K562 (cell line): ENCODE results near the gene ADAM8. TPM values are rescaled to one million over a fixed set of nuclear protein-coding genes. Genes with fewer than 3 reads are reported as not detected.
"Not testable (repeated sequence)": the region's sequence is repeated elsewhere in the genome, so short reads cannot be mapped to it uniquely, and the experiment has no call there.

Experiments used
- ATAC-seq: fragments of 200-7000 bp; cut with Tn5 transposase; 3 replicates; pipeline ENCODE4 v1.9.1; 2020; ENCODE audit warnings: moderate library complexity
- BruUV-seq: library from RNA; stranded (reverse); fragments of 400-500 nt; replicated peaks from 2 replicates; lab custom pipeline; 2021; lab: Mats Ljungman, UMichigan
- CTCF ChIA-PET: fragments of 300-600 bp; formaldehyde crosslinking; extraction: SDS; loops from one replicate; lab custom pipeline; 2021; ENCODE audit warnings: low intra/inter-chr PET ratio; lab: Yijun Ruan, JAX
- POLR2A ChIA-PET: fragments of 300-600, 350-650 bp; sonication (Branson Sonifier 250); formaldehyde crosslinking; extraction: SDS; loops from one replicate; lab custom pipeline; 2021; ENCODE audit warnings: antibody characterized with exemption, inconsistent platforms; lab: Yijun Ruan, JAX
- DNase-seq, 4 experiments: peaks; one replicate each; pipeline versions ENCODE4 v3.0.0 to v3.0.0-alpha.2; 2011 to 2018; ENCODE audit warnings: low spot score in 3 of 4, mixed read lengths in 3 of 4; ENCODE audit errors: extremely low read depth in 1 of 4
- FAIRE-seq: peaks from 2 replicates; lab custom pipeline; 2011; peaks lifted over from hg19 to GRCh38; lab: Jason Lieb, UNC
- H2AFZ ChIP-seq: 2 replicates; pipeline ENCODE4 v1.6.0; 2011; ENCODE audit warnings: low read depth, low read length, control low read depth, inconsistent platforms
- H3K27ac ChIP-seq: fragments of 200-600 bp; 3 replicates; pipeline ENCODE4 v1.8.0; 2011; ENCODE audit warnings: low read depth, mild to moderate bottlenecking, control low read depth, inconsistent platforms, low read length, moderate library complexity, mixed read lengths; ENCODE audit errors: extremely low read depth
- H3K27me3 ChIP-seq, 2 experiments: fragments of 300-600 bp in 1 of 2; 2 replicates in 1 of 2; 3 replicates in 1 of 2; pipeline versions ENCODE4 v1.6.0 to v1.8.0; 2011; ENCODE audit warnings: inconsistent platforms in 2 of 2, low read length in 2 of 2, mild to moderate bottlenecking in 1 of 2, mixed read lengths in 1 of 2, moderate library complexity in 1 of 2; ENCODE audit not compliant: control insufficient read depth in 2 of 2, insufficient read depth in 2 of 2
- H3K36me3 ChIP-seq: fragments of 300-600 bp; 3 replicates; pipeline ENCODE4 v1.8.0; 2011; ENCODE audit warnings: mild to moderate bottlenecking, low read length, inconsistent platforms; ENCODE audit not compliant: control insufficient read depth, insufficient read depth
- H3K4me1 ChIP-seq, 2 experiments: fragments of 200-600 bp in 1 of 2; replicated peaks in 1 of 2; 2 replicates in 1 of 2; 3 replicates in 1 of 2; pipeline versions ENCODE4 v1.5.1 to v1.8.0; 2011; ENCODE audit warnings: inconsistent platforms in 2 of 2, low read length in 2 of 2, mild to moderate bottlenecking in 1 of 2, mixed read lengths in 1 of 2, moderate library complexity in 1 of 2; ENCODE audit not compliant: control insufficient read depth in 2 of 2, insufficient read depth in 2 of 2
- H3K4me2 ChIP-seq: 2 replicates; pipeline ENCODE4 v1.6.1; 2011; ENCODE audit warnings: low read length, control low read depth, inconsistent platforms, mixed read lengths; ENCODE audit not compliant: insufficient read depth
- H3K4me3 ChIP-seq: fragments of 200-600 bp; sonication (generic), shearing (Covaris generic); 2 replicates; pipeline ENCODE4 v1.5.1; 2016; ENCODE audit warnings: control low read depth, inconsistent platforms
- H3K79me2 ChIP-seq: fragments of 200-600 bp; 3 replicates; pipeline ENCODE4 v1.8.0; 2011; ENCODE audit warnings: low read length, inconsistent platforms; ENCODE audit not compliant: control insufficient read depth, insufficient read depth
- H3K9ac ChIP-seq, 2 experiments: 2 replicates each; pipeline versions ENCODE4 v1.6.0 to v1.6.1; 2011; ENCODE audit warnings: low read depth in 2 of 2, low read length in 2 of 2, control low read depth in 1 of 2, inconsistent platforms in 1 of 2, mild to moderate bottlenecking in 1 of 2, mixed read lengths in 1 of 2; ENCODE audit not compliant: insufficient read depth in 1 of 2
- H3K9me1 ChIP-seq: one replicate; pipeline ENCODE4 v1.6.0; 2011; ENCODE audit warnings: inconsistent platforms, mild to moderate bottlenecking, low read length, moderate library complexity; ENCODE audit not compliant: control insufficient read depth, insufficient read depth
- H3K9me3 ChIP-seq: replicated peaks from 2 replicates; pipeline ENCODE4 v1.5.1; 2011; ENCODE audit warnings: low read depth, low read length, inconsistent platforms; ENCODE audit not compliant: control insufficient read depth, insufficient read depth
- H4K20me1 ChIP-seq: replicated peaks from 2 replicates; pipeline ENCODE4 v1.6.1; 2011; ENCODE audit warnings: low read length, inconsistent platforms, mixed read lengths; ENCODE audit not compliant: control insufficient read depth, insufficient read depth
- ELF4 ChIP-seq: fragments of 450-650 bp; formaldehyde crosslinking; IDR thresholded peaks from 2 replicates; pipeline ENCODE4 v1.4.0; 2022; ENCODE audit warnings: missing genetic modification characterization
- TBP ChIP-seq: optimal IDR thresholded peaks from 2 replicates; pipeline ENCODE3; 2011; ENCODE audit warnings: low read depth, low read length, improper control_type of control experiment
- ZFX ChIP-seq: sonication (generic); formaldehyde crosslinking; IDR thresholded peaks from 2 replicates; pipeline ENCODE4 v1.8.0; 2022; ENCODE audit warnings: mild to moderate bottlenecking, missing genetic modification reagents, moderate library complexity
- ZNF76 ChIP-seq: fragments of 250-450 bp; sonication (Bioruptor Pico); IDR thresholded peaks from 2 replicates; pipeline ENCODE4 v1.4.0; 2020; ENCODE audit warnings: mild to moderate bottlenecking, moderate library complexity, borderline replicate concordance
- WGBS: fragments of 100-300 bp; shearing (Covaris generic); methylation state at CpG from one replicate; pipeline ENCODE4 v1.1.6; 2016; ENCODE audit warnings: low coverage, mixed read lengths; ENCODE audit not compliant: insufficient coverage; ENCODE audit errors: missing lambda C conversion rate; 5-methylcytosine and 5-hydroxymethylcytosine counted together
- in situ Hi-C: fragments of 300-500 bp; cut with MboI; formaldehyde crosslinking; loops from 4 replicates; pipeline ENCODE4 v1.15.0; 2018; ENCODE audit warnings: inconsistent platforms, mixed read lengths
- intact Hi-C: fragments of 100-400 bp; cut with micrococcal nuclease; formaldehyde crosslinking; loops from 2 replicates; pipeline ENCODE4 v1.14.2; 2022
- polyA plus RNA-seq, 8 experiments: library from polyadenylated mRNA; depleted of rRNA in 4 of 8; stranded (reverse) in 5 of 8; unstranded in 3 of 8; fragments of >200 nt; fragmentation: Nextera tagmentation in 2 of 8; fragmentation: Illumina TruSeq in 1 of 8; extraction: Ambion mirVana in 2 of 8; extraction: Trizol in 1 of 8; gene quantifications; 2 replicates each; pipeline versions ENCODE4 v1.2.1 to v1.2.3, GENCODE V29; 2011 to 2014; ENCODE audit warnings: inconsistent platforms in 1 of 8, missing spikeins in 1 of 8
- total RNA-seq, 7 experiments: library from RNA; depleted of rRNA in 6 of 7; stranded (reverse); fragments of >200 nt in 6 of 7; fragmentation: Illumina TruSeq in 2 of 7; extraction: Trizol in 2 of 7; gene quantifications; 2 replicates each; pipeline versions ENCODE4 v1.2.1 to v1.2.3, GENCODE V29; 2011 to 2021; ENCODE audit warnings: low replicate concordance in 1 of 7

ADAM8 gene
- total and polyA plus RNA-seq, 9 of the 15 experiments (the other 6 are each of a cell fraction or from before 2014, with no cell fraction given), result 0.07 to 7.0 (median 1.1) TPM

DNA sequence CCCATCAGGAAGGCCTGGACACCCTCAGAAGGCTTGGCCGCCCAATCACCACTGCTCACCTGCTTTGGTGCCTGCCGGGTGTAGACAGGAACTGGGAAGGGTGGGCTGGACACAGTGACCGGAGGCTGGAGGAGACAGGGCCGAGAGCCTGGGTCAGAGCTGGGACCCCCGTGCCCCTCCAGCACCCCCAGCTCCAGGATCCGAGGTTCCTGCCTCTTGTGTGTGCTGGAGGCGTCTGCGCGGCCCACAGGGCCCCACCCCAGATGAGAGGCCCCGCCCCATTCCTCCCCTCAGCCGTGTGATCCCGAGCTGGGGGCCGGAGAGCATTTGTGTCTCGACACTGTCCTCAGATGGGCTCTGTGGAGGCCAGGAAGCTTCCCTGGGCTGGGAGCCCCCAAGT is 9.4 kb downstream of the ADAM8 start:
- no peak for FAIRE-seq
- H4K20me1 ChIP-seq, result no peaks in the 10 kb centered on the region
- ChIA-PET CTCF (no interaction called here), POLR2A (interaction anchor here (0.6 kb wide), 1 partner anchor 117 kb away, joined by 4 read pairs; no protein-coding TSS in a partner anchor)
- intact Hi-C loops (no loop called here), in situ Hi-C loops (no loop called here)
- ATAC-seq, result peak; percentile 83
- no peak for TF ChIP-seq TBP
- 0 out of 2 replicates have a peak, but pooled peaks have one; percentile 18 for TF ChIP-seq ZFX (CRISPR knock-in tag)
- peak; percentile 27 to 59 (median 56) for DNase-seq
- H2AFZ ChIP-seq, result peak overlapping the region; percentile 74; the same call in 1 of the 2 replicates
- no TSS peak for BruUV-seq
- H3K9me3 ChIP-seq, result no peaks in the 10 kb centered on the region
- peak overlapping the region in 1 of 2 experiments; percentile 83; a peak in 3 of 4 replicates for H3K9ac ChIP-seq
- 39% methylated on average over 4 of the region's 14 CpGs for WGBS
- H3K4me1 ChIP-seq, result peaks cover under 1 to 78% of the 10 kb centered on the region in 2 experiments; a peak in 3 of 5 replicates
- no peak overlapping the region for H3K4me2 ChIP-seq
- H3K79me2 ChIP-seq, result no peaks in the 10 kb centered on the region
- no peaks in the 10 kb centered on the region for H3K36me3 ChIP-seq
- H3K4me3 ChIP-seq, result no peak overlapping the region
- no peak overlapping the region for H3K27ac ChIP-seq
- no peaks in the 10 kb centered on the region for H3K27me3 ChIP-seq
- no peaks in the 10 kb centered on the region for H3K9me1 ChIP-seq

DNA sequence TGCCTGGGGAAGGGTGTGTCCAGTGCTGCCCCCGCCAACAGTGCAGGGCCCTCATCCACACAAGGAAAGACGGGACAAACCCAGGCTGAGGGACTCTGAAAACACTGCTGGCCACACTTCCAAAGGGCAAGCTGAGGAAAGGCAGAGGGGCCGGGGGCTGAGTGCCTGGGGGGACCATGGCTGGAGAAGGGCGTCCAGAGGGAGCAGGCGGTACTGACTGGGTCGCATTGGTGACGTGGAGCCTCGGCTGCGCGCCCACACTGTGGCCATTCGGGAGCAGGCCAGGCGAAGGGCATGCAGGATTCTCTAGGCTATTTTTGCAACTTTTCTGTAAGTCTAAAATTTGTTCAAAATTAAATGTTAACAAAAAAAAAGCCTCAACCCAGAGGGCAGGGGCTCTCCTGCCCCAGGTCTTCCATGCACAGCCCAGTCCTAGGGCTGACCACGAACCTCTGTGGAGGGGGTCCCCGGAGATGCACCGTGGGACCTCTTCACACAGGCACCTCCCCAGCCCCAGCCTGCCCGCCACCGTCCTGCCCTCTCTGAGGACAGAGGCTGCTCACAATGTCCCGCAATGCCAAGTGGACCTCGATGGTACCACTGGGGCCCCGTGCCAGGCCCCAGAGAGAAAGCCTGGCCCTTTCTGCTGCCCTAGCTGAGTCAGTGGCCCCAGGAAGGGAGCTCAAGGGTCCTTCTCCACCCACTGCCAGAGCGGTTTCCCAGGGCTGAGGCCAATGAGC is 10.4 kb downstream of the ADAM8 start:
- no TSS peak for BruUV-seq
- no peaks in the 10 kb centered on the region for H3K27me3 ChIP-seq
- H3K9me1 ChIP-seq, result no peaks in the 10 kb centered on the region
- intact Hi-C loops, result no loop called here
- no peaks in the 10 kb centered on the region for H3K9me3 ChIP-seq
- no peaks in the 10 kb centered on the region for H3K36me3 ChIP-seq
- TF ChIP-seq ELF4 (CRISPR knock-in tag), result no peak
- TF ChIP-seq ZNF76 (CRISPR knock-in tag), result no peak
- TF ChIP-seq, all 486 proteins: peak for 0
- Histone ChIP-seq H3K79me2 (no peaks in the 10 kb centered on the region), H3K4me2 (no peak overlapping the region), H3K9ac (no peak overlapping the region), H3K4me3 (no peak overlapping the region), H3K27ac (no peak overlapping the region), H4K20me1 (no peaks in the 10 kb centered on the region), H3K4me1 (peaks cover 2 to 76% of the 10 kb centered on the region in 2 experiments; a peak in 3 of 5 replicates), H2AFZ (no peak overlapping the region)
- POLR2A ChIA-PET, result interaction anchor here (0.6 to 1.0 kb wide), 2 partner anchors 9 to 299 kb away, joined by 3 to 5 read pairs; no protein-coding TSS in a partner anchor
- ATAC-seq (no peak), DNase-seq (no peak), FAIRE-seq (no peak)
- WGBS, result 75% methylated on average over 13 of the region's 21 CpGs
- in situ Hi-C loops, result no loop called here
- CTCF ChIA-PET, result no interaction called here

DNA sequence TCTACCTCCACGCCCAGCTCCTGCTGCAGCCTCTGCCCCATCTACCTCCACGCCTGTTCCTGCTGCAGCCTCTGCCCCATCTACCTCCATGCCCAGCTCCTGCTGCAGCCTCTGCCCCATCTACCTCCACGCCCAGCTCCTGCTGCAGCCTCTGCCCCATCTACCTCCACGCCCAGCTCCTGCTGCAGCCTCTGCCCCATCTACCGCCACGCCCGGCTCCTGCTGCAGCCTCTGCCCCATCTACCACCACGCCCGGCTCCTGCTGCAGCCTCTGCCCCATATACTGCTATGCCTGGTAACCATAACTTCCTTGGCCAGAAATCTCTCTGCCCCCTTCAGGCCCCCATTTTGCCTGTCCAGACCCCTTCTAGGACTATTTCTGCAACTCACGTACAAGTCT is 11.6 kb downstream of the ADAM8 start:
- H3K79me2 ChIP-seq, H3K27ac ChIP-seq, intact Hi-C loops, DNase-seq, H3K4me3 ChIP-seq, FAIRE-seq, POLR2A ChIA-PET, H3K9ac ChIP-seq, H3K4me2 ChIP-seq, in situ Hi-C loops, CTCF ChIA-PET, H3K27me3 ChIP-seq, H3K9me1 ChIP-seq, H4K20me1 ChIP-seq, H3K36me3 ChIP-seq, H2AFZ ChIP-seq, BruUV-seq, H3K9me3 ChIP-seq, ATAC-seq: not testable (repeated sequence)
- 47% methylated on average over 5 of the region's 10 CpGs for WGBS
- peaks cover 2 to 78% of the 10 kb centered on the region in 2 experiments; a peak in 3 of 5 replicates for H3K4me1 ChIP-seq
